Measurements from ENCODE around the gene HDLBP.

DNA sequence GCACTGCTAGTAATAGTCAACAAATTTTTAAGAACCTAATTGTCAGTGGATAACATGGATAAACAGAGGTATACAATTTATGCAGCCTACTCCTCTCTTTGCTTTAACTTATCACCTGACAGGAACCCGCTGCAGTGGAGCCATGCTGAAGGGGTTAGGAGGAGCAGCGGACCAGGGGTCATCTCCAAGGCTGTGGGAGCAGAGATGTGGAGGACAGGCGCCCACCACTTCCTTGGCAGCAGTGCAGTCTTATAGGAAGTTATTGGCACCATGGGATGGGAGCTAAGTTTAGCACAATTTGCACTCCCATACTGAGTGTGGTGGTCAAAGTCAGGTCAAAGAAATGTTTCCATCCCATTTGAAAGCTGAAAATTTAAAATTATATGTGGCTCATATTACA is 35.6 kb downstream of the HDLBP start:
- TF ChIP-seq, protein P1, sequence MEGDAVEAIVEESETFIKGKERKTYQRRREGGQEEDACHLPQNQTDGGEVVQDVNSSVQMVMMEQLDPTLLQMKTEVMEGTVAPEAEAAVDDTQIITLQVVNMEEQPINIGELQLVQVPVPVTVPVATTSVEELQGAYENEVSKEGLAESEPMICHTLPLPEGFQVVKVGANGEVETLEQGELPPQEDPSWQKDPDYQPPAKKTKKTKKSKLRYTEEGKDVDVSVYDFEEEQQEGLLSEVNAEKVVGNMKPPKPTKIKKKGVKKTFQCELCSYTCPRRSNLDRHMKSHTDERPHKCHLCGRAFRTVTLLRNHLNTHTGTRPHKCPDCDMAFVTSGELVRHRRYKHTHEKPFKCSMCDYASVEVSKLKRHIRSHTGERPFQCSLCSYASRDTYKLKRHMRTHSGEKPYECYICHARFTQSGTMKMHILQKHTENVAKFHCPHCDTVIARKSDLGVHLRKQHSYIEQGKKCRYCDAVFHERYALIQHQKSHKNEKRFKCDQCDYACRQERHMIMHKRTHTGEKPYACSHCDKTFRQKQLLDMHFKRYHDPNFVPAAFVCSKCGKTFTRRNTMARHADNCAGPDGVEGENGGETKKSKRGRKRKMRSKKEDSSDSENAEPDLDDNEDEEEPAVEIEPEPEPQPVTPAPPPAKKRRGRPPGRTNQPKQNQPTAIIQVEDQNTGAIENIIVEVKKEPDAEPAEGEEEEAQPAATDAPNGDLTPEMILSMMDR (conservative IDR thresholded peaks at IDR 0.05 in 1 of 2, IDR thresholded peaks at IDR 0.05 in 1 of 2; ENCODE audit: extremely low read depth in 1 of 2, insufficient read depth in 1 of 2, low read depth in 1 of 2, low read length in 2 of 2): no peak
- TF ChIP-seq EZH2 (IDR thresholded peaks at IDR 0.05; ENCODE audit: borderline replicate concordance, low read length): no peak

Data from mammary epithelial cell (primary cell).